NCI-H187 (cell line): Measurements from ENCODE around the gene TRIM61.
"Not testable (repeated sequence)": the region's sequence is repeated elsewhere in the genome, so short reads cannot be mapped to it uniquely, and the experiment has no call there.

Experiments
- DNase-seq, 2 experiments: peaks; one replicate each; lab custom pipeline; 2025; lab: John Stamatoyannopoulos, UW

TRIM61 gene

DNA sequence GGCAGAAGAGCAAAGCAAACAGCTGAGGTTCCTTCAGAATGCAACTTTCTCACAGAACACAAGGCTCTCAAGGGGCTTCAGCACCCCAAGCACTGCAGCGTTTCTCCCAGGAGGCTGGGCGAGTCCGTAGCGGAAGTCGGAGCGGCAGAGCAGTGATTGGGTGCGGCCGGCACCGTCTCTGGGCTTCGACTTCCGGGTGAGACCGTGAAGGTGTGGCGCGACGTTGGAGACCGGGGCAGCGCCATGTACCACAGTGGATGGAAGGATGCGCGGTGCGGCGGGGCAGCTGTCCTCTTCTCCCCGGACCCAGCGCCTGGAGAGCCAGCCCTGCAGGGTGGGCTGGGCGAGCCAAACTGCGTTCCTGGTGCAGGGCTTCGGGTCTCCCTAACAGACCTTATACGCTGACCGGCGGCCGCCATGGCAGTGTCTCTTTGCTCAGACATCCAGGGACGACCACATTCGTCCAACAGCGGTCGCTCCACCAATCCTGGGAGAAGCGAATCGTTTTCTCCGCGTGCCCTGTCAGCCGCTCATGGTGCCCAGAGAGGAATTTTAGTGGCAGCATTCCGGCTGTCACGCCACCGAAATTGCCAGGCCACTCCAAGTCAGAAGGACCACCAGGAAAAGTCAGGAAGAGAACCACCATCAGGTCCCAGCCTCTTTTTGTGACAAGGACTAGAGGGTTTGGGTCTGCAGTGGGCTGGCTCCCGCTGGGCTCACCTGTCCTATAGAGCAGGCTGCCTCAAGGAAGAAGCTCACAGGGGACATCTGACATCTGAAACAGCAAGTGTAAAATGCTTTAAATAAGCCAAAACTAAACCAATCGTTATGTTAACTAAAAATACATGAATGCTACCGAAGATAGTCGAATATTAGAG, 20.5 kb downstream of the TRIM61 start:
- no peak for DNase-seq

- no peak for DNase-seq
These were observed 22.2 kb downstream of the TRIM61 start for GRCh38 chr4:164955107-164955805.

GRCh38 chr4:164952551-164952950, 24.9 kb downstream of the TRIM61 start:
- DNase-seq: no peak

DNA sequence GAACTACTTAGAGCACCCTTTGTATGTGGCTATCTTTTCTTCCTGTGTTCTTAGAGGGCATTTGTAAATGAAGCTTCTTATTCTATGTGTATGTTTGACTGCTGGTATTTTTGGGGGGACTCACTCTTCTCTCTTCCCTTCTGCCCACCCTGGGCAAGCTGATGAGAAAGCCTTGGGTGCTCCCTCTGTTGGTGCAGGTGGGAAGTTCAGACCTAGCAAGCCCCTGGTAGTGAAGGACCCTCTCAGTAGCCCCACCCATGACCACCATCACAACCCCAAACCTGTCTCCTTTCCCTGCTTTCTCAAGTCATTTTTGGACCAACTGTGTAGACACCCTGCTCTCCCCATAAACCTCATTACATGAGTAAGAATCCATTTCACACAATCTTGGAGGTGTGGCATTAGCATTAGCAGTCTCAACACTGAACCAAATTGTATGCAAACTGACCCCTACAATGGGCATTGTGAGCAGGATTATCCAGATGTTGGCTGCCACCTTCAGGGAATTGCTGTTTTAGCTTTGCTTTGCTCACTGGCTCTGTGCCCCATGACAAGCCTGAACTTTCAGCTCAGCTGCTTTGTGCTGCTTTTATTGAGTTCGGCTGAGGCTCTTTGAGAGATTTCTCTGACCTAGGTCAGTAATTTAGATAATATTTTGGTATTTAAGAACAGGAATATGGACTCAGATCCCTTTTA, 27.9 kb downstream of the TRIM61 start:
- DNase-seq: no peak

- no peak for DNase-seq
These were observed 28.5 kb downstream of the TRIM61 start for GRCh38 chr4:164948975-164949374.

DNA sequence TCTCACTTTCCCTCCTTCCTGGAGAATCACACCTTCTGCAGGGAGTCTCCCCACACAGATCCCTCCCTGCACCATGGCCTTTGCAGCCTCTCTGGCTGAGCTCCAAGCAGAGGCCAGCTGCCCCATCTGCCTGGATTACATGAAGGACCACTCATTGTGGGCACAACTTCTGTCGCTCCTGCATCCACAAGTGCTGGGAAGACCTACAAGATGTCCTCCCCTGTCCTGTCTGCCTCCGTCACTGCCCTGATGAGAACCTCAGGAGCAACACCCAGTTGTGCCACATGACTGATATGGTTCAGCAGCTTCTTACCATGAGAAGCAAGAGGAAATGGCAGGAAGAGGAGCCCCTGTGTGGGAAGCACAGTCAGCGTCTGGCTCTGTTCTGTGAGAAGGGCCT, 29.5 kb downstream of the TRIM61 start:
- not testable (repeated sequence) for DNase-seq

DNA sequence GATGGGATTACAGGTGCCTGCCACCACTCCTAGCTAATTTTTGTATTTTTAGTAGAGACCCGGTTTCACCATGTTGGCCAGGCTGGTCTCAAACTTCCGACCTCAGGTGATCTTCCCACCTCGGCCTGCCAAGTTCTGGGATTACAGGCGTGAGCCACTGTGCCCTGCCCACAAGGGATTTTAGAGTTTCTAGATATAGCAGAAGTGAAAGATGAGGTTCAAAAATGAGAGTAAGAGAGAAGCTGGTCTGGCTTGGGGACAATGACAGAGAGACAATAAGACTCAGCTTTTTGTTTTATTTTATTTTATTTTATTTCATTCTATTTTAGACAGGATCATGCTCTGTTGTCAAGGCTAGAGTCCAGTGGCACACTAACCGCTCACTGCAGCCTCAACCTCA, 30.6 kb downstream of the TRIM61 start:
- DNase-seq: no peak

DNA sequence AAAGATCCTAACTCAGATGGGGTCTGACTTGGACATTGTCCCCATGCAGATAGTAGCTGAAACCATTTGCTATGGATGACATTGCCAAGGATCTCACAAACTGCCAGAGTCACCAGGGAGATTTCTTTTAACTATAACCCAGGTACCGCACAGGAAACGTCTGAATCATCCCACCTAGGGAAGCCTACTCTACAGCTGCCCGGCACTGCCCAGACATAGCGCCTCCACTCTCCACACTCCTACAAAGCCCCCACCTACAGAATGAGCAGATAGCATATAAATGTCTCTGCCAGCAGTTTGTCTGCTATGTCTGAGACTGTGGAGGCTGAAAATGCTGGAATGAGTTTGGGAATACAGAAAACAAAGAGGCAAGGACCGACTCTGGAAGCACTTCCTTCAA, 32.3 kb downstream of the TRIM61 start:
- DNase-seq: no peak

GRCh38 chr4:164943192-164943591, 34.3 kb downstream of the TRIM61 start:
- no peak for DNase-seq

DNA sequence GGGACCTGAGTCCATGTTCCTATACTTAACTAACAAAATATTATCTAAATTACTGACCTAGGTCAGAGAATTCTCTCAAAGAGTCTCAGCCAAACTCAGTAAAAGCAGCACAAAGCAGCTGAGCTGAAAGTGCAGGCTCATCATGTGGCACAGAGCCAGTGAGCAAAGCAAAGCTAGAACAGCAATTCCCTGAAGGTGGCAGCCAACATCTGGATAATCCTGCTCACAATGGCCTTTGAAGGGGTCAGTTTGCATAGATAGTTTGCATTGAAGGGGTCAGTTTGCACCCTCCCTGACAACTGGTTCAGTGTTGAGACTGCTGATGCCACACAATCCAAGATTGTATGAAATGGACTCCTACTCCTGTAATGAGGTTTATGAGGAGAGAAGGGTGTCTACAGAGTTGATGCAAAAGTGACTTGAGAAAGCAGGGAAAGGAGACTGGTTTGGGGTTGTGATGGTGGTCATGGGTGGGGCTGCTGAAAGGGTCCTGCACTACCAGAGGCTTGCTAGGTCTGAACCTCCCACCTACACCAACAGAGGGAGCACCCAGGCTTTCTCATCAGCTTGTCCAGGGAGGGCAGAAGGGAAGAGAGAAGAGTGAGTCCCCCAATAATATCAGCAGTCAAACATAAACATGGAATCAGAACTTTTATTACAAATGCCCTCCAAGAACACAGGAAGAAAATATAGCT, 39.7 kb downstream of the TRIM61 start:
- DNase-seq: no peak

DNA sequence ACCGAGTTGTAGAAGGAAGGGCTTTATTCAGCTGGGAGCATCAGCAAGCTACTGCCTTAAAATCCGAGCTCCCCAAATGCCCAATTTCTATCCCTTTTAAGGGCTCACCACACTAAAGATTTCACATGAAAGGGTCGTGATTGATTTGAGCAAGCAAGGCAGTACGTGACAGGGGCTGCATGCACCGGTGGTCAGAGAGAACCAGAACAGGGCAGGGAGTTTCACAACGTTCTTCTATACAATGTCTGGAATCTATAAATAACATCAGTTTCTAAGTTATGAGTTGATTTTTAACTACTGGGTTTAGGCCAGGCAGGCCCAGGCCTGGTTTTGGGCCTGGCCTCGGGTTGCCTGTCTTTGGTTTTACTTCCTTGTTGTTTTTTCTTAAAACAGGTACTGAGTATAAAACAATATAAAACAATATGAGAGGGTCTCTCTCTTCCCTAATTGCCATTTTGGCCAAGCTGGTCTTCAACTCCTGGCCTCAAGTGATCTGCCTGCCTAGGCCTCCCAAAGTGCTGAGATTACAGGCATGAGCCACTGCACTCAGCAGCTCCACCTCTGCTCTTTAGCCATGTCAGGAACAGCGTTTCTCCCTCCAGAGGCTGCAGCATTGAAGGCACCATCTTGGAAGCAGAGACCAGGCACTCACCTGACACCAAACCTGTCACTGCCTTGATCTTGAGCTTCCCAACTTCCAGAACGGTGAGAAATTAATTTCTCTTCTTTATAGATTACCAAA, 41.4 kb downstream of the TRIM61 start:
- not testable (repeated sequence) for DNase-seq

DNA sequence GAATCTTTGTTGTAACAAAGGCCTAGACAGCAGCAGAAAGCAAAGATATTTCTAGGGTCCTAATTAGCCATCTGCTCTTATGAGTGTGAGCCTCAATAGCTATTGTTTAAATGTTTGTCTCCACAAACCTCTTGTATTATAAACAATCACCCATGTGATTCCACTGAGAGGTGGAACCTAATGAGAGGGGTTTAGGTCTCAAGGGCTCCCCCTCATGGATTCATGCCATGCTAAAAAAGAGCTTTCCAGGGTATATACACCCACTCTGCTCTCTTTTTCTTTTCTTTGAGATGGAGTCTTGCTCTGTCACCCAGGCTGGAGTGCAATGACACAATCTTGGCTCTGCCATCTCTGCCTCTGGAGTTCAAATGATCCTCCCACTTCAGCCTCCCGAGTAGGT, 42.1 kb downstream of the TRIM61 start:
- DNase-seq: no peak

DNA sequence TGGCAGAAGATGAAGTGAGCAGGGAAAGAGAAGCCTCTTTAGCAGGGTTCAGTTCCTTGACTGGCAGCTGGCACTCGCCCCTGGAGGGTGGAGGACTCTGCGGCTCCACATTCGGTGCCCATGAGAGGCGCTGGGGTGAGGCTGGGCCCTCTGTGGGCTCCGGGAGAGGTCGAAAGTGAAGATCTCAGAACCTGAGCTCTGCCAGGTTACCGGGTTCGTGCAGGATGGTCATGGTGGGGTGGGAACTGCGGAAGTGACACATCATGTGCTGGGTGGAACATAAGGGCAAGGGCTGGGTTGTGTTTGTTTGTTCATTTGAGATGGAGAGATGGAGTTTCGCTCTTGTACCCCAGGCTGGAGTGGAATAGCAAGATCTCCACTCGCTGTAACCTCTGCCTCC, 44.2 kb downstream of the TRIM61 start:
- no peak for DNase-seq

- no peak for DNase-seq
These were observed 45.7 kb downstream of the TRIM61 start for GRCh38 chr4:164931551-164932324.

GRCh38 chr4:164930647-164931046, 46.8 kb downstream of the TRIM61 start:
- no peak for DNase-seq

GRCh38 chr4:164927101-164927500, 50.4 kb downstream of the TRIM61 start:
- not testable (repeated sequence) for DNase-seq

- DNase-seq: no peak
These were observed 51.2 kb downstream of the TRIM61 start for GRCh38 chr4:164926301-164926700.

DNA sequence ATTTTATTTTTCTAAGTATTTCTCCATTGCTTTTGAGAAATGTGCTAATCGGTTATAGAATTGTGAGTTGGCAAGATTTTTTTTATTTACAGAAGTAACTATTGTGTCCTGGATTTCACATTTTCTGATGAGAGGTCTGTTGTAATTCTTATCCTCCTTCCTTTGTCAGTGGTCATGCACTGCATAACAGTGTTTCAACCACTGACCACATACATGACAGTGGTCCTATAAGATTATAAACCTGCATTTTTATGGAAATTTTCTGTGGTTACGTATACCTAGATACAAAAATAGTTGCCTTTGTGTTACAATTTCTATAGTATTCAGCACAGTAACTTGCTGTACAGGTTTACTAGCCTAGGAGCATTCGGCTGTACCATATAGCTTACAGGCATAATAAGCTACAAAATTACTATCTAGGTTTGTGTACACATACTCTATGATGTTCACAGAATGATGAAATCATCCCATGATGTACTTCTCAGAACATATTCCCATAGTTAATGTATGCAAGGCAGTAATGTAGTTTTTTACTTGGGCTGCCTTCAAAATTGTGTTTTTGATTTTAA, 52.7 kb downstream of the TRIM61 start:
- no peak for DNase-seq

- no peak for DNase-seq
These were observed 58.5 kb downstream of the TRIM61 start for GRCh38 chr4:164918956-164919355.
